Stimulated activated CD4-positive, alpha-beta T cell treated with anti-CD3 and anti-CD28 coated beads, Interleukin-15, amount 100 ng/mL, for 24 hours (primary cell): ENCODE data around the gene KCNB1.
A peak's percentile ranks its signal among the peaks of the same experiment; 100 is the strongest.

ENCODE experiments used
- DNase-seq: peaks from one replicate; pipeline ENCODE4 v3.0.0-alpha.2; 2020

KCNB1 gene

DNA sequence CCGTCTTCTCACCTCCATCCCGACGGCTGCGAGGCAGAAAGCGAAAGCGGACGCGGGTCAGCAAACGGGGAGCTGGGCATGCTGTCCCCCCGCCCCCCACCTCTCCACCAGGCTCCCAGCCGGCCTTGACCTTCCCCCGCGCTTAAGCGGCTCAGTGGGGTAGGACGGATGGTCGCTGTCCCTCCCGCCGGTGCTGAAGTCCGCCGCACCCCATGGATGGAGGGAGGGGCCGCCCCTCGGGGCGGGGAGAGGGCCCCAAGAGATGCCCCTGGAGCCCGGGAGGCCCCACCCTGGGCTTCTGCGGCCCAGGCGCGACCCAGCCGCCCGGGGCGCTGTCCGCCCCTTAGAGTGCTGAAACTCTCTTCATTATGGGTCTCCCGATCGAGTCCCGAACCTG lies at the start of gene KCNB1:
KCNB1 (minus strand) TSS at position 48 of the 397 bp plus-strand sequence. CDS start 188 bp downstream, outside the sequence.
- peak; percentile 49 for DNase-seq

DNA sequence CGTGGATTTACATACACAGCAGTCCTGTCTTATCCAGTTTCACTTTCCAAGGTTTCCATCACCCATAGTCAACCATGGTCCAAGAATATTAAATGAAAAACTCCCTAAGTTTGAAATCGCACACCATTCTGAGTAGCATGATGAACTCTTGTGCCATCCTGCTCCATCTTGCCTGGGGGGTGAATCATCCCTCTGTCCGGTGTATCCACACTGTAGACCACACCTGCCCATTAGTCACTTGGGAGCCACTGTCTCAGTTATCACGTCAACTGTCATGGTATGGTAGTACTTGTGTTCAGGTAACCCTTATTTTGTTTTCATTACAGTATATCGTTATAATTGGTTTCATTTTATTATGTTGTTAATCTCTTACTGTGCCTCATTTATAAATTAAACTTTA lies 47.0 kb upstream of the KCNB1 start:
- DNase-seq, result no peak

DNA sequence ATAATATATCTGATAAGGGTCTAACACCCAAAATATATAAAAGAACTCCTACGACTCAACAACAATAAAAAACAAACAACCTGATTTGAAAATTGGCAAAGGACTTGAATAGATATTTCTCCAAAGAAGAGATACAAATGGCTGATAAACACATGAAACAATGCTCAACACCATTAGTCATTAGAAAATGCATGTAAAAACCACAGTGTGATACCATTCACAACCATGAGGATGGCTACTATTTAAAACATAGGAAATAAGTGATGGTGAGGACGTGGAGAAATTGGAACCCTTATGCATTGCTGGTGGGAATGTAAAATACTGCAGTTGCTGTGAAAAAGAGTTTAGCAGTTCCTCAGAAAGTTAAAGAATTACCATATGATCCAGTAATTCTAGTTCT lies 44.1 kb upstream of the KCNB1 start:
- DNase-seq, result no peak

DNA sequence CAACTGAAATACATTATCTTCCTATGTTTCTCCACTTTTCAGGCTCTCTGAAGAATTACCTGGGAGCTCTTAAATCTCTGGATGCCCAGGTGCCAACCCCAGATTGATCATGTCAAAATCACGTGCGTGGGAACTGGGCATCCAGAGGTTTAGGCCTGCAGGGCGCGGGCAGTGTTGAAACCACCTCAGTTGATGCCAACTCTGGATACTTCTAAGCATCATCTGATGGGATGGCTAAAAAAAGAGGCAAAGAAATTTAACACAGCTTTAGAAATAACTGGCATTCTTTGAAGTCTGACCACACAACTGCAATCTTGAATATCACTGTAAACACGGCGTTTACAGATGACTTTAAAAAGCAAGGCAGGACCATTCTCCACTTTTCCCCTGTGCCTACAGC lies 43.6 kb upstream of the KCNB1 start:
- DNase-seq, result no peak

DNA sequence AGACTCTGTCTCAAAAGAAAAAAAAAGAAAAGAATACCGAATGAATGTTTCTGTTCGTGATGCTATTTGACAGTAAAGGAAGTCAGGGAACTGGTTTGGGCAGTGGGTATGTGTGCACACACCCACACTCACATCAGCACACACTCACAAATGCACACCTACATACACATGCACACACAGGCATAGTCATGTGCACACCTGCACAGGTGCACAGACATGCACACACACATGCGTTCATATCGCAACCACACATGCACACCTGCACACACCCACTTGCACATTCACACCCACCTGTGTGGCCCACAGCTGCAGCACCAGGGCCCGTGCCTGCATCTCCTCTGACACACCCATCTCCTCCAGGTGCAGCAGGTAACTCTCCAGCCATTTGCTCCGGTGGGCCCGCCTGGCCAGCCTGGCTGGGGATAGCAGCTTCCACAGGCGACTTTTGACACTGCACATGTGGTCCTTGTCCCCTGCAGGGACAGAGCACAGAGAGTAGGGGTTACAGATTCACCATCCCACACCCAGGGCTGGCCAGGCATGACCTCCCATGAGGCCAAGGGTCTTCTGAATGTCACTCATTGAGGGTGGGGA lies 41.4 kb upstream of the KCNB1 start:
- no peak for DNase-seq

DNA sequence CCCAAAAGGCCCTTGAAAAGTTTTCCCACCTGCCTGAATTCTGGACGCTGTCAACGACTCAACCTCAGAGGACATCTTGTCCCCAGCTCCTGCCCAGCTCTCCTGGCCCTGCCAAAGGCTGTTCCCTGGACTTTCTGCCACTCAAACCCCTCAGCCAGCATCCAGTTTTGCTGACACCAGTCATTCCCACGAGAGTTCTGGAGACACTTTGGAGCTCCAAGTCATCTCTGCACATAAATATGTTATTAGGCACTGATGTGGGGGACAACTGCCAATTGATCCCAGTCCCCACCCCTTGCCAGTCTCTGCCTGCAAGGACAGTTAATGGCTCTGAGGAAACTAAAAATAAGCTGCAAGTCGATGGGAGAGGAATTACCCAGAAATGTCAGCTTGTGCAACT lies 38.9 kb upstream of the KCNB1 start:
- no peak for DNase-seq

DNA sequence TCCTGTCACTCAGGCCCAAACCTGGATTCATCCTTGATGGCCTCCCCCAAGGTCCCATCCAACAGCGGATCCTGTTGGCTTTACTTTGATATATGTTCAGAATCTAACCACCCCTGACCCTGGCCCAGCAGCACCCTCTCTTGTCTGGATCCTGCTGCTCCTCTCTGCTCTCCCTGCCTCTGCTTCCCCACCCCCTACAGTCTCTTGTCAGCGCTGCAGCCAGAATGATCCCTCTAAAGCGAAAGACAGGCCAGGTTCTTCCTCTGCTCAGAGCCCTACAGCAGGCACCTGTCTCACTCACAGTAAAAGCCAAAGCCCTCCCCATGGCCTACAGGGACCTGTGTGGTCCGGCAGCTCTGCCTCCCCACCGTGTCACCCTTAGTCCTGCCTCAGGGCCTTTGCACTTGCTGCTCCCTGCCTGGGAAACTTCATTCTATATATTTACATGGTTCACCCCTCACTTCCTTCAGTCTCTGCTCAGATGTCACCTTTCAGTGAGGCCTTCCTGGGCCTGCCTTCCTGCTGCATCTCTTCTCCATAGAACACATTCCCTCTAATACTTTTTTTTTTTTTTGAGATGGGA lies 37.4 kb upstream of the KCNB1 start:
- DNase-seq, result no peak

DNA sequence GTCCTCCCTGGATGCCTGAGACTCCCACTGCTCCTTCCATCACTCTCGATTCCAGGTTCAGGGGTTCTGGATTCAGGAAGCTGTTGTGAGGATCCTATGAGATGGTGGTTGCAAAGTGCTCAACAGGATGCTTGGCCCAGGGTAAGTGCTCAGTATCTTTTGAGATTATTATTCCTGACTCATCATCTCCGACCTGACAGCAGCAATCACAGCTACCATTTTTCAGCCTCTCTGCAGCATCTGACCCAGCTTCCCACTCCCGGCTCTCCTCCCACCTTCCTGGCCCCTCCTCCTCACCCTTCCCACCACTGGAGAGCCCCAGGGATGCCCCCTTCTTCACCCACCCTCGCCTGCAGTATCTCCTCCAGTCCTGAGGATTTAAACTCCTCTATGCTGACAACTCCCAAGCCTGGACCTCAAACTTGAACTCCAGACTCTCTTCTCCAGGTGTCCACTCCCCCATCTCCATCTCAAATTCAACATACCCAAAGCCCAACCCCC lies 36.8 kb upstream of the KCNB1 start:
- DNase-seq, result no peak

DNA sequence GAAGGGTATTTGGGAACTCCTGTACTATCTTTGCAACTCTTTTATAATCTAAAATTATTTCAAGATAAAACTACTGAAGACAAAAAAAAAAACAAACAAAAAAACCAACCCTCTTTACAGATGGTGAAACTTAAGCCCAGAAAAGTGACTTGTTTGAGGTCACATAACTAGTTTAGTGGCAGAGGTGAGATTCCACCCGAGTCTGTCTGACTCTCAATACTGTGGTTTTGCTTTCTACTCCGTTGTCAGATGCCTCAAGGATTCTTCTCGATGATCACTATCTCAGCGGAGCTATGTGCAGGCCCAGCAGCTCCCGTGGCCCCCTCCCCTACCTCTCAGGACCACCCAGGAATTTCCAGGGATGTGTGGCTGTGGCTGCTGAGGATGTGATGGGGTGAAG lies 36.1 kb upstream of the KCNB1 start:
- no peak for DNase-seq

DNA sequence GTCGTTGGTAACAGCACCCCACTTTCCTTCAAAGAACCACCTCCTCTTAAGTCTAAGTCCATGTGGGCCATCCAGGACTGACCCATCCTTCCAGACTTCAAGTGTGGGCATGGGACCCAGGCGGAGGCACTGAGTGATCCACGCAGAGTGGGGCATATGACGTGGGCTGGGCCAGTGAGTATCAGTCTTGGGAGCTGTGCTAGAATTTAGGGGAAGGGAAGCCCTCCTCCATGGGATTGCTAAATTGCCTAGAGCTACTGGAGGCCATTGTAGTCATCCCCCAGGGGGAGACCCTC lies 35.3 kb upstream of the KCNB1 start:
- no peak for DNase-seq

DNA sequence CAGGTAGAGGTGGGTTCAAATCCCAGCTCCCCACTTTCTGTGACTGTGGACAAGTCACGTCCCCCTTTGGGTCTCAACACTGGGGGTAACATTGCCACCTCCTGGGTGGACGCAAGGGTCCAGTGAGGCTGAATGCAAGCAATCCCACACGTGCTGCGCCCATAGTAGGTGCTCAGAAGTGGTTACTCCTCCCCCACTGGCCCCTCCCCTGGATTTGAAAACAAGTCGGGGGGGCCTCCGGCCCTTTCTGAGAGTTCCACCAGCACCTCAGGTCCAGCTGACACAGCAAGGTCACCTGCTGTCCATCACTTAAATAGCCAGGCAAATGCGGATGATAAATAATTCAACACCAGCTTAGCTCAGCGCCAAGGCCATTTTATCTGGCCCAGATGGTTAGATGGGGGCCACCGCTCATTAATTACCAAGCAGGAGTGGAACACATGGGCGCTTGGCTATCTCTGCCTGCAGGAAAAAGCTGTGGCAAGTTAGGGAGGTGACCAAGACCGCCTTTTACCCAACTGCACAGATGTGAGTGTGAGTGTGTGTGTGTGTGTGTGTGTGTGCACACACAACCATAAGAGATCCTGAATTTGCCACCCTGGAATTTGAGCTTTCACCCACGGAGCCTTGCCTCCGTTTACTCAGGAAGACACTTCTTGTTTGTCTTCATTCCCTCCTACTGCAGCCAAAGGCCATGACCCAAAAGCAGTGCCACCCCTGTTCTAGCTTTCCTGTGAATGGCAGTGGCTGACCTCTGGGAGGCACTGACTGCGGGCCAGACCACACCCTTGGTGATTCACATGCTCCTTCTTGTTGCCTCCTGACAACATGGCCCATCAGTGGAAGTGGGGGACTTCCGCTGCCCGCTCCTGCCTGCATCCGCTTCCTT lies 34.7 kb upstream of the KCNB1 start:
- DNase-seq, result no peak

DNA sequence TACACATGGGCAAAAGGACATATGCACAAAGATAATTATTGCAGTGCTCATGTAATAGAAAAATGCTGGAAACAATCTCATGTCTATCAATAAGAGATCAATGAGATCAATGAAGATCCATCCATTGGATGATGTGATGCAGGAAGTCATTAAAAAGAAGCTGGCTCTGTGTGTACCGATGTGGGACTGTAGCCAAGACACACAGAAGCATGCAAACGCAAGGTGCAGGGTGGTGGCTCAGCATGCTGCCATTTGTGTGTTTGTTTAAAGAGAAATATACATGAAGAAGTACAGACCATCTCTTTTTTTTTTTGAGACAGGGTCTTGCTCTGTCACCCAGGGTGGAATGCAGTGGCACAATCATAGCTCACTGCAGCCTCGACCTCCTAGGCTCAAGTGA lies 33.1 kb upstream of the KCNB1 start:
- DNase-seq, result no peak

DNA sequence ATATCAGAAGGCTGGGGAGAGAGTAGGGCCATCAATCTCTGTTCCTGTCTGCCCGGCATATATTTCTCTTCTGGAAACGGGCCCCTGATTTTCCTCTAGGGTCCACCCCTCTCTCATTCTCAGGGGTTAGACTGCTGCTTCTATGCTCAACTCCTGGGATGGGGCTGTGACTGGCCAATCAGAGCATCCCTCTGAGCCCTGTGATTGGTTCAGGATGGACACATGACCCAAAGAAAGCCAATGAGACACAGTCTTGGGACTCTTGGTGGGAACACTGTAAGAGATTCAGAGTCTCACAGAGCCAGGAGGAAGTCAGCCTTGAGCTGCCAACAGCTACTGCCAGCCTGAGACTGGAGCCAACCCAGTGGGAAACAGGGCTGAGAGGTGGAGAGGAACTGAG lies 31.0 kb upstream of the KCNB1 start:
- DNase-seq, result no peak

DNA sequence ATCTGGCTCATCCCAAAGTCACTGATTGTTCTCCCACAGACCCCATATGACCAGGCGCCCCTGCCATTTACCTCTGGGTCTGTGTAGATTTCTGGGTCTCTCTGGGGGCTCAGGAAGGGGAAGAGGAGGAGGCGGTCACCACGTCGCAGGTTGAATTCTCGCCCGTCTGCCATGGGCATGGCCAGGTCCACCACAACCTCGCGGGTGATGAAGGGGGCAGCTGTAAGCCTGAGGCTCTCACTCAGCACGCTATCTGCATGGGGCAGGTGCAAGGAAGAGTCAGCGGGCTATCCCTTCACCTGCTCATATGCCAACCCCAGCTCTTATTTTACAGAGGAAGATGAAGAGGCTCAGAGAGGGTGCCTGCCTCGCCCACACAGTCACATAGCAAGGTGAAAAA lies 30.5 kb upstream of the KCNB1 start:
- DNase-seq, result no peak

DNA sequence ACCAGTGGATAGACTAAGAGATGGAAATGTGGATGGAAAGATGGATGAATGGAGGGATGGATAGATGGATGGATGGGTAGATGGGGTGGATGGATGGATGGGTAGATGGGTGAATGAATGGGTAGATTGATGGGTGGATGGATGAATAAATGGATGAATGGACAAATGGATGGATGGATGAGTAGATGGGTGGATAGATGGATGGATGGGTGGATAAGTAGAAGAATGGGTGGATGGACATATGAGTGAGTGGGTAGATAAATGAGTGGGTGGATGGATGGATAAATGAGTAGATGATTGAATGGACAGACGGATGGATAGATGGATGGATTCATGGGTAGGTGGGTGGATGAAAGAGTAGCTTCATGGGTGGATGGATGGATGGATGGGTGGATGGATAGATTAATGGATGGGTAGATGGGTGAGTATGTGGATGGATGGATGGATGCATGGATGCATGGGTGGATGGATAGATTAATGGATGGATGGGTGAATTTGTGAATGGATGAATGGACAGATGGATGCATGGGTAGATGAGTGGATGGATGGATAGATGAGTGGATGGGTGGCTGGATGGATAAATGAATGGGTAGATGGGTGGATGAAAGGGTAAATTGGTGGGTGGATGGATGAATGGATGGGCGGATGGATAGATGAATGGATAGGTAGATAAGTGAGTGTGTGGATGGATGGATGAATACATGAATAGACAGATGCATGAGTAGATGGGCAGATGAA lies 29.5 kb upstream of the KCNB1 start:
- no peak for DNase-seq

DNA sequence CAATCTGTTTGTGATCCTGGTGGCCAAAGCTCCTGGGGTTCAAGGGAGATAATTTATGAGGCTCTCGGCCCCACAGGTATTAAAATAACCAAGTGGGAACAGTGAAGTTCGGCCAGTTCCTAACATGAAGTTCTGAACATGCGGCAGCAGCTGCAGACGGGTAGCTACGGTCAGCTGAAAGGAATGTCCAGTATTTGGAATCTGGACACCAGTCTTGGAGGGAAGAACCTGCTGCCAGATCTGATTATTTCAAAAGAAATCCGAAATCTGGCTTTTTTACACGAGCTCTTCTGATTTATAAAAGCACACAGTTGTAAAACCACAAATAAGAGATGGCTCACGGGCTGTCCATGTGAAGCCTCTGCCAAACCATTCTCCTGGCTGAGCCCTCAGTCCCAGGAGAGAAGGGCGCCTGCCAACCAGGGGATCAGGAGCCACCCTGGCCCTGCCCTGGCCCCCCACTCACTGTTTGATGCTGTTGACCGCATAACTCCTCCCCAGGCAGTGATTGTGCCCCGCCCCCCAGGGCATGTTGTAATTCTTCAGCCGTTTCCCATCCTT lies 28.2 kb upstream of the KCNB1 start:
- no peak for DNase-seq

DNA sequence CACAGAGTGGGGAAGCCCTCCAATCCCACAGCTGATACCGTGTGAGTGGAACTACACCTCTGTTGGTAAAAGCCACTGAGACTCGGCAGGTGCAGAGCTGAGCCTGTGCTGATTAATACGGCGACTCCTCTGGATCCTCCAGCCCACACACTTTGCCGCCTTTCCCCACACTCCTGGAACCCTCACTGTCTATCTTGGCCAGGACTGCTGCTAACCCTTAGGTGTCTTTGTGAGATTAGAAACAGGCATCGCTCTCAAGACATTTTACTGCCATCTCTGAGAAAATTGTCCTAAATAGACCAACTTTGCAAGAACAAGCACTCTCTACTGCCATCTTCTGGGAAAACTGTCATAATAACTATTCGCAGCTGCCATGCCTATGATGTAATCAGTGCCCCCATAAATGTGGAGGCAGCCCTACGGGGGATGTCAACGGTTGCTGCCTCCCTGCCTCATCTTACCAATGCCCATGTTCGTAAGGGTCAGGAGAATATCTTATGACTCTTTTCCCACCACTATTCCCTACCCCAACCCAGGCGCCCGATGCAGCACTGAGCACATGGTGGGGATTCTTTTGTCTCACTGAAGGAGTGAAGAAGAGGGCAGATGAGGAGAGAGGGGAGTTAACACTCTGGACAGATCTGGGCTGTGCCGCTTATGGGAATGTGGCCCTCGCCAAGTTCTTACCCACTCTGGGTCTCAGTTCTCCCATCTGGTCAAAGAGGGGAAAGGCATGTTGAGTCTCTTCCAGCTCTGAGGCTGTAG lies 26.1 kb upstream of the KCNB1 start:
- DNase-seq, result peak; percentile 11

DNA sequence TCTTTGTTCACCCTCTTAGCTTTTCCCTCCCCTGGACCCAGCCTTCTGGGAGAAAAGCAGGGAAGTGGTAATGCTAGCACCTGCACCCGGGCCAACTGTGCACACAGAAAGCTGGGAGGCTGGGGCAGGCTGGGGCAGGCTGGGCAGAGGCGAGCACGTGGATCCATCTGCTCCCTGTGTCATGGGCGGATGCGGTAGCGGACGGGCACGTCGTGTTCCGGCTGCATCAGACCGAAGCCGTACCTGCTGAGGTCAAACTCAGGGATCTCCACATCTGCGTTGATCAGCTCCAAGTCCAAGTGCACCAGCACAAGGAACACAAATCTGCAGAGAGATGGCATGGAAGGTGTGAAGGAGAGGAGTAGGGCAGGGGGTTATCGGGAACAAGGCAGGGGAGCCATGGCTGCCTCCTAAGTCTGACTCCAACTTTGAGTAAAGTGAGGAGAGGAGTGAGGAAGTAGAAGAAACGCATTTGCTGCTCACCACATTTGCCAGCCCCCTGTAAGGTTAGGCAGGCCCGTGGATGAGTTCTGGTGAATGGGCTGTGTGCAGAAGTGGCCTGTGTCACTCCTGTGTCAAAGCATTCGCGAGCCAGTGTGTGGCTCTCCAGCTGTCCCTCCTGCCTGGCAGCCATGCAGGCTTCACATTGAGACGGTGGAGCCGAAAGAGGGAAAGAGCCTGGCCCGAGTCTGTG lies 25.4 kb upstream of the KCNB1 start:
- no peak for DNase-seq

DNA sequence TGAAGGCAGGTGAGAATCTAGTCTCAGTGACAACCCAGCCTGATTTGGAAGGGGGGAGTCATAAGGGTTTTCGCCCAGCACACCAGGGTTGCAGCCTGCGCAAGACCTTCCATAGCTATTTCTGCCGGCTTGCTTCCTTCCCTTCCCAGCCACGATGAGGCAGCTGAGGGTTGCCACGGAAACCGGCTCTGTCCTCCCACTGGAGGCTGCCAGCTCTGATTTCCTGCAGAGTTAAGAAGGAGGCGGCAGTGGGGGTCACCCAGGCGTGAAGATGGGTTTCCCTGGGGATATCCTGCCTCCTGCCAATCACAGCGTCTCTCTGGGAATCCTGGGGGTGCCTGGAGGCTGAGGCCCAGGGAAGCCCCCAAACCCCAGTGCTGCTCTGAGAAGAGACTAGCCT lies 23.1 kb upstream of the KCNB1 start:
- DNase-seq, result no peak

DNA sequence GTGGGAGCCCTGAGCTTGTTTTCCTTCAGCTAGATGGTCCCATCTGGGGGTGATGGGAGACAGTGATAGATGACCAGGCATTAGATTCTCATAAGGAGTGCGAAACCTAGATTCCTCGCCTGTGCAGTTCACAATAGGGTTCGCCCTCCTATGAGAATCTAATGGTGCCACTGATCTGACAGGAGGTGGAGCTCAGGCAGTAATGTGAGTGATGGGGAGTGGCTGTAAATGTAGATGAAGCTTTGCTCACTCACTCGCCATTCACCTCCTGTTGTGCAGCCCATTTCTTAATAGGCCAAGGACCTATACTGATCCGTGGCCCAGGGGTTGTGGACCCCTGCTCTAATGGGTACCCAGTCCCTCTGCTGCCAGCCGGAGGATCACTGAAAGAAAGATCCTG lies 20.7 kb upstream of the KCNB1 start:
- no peak for DNase-seq

DNA sequence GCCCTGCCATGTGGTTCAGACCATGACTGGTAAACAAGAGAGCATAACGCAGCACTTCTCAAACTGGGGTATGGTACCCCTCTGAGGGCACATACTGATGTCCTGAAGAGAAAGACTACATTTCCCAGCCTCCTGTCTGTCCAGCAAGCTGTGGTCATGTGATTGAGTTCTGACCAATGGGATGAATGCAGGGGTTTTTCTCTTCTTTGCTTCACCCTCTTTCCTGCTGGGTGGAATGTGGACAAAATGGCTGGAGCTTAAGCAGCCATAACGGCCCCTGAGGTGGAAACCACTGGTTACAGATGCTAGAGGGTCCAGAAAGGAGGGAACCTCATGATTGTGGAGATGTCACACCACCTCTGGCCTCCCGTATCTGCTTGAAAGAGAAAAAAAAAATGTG lies 19.4 kb upstream of the KCNB1 start:
- no peak for DNase-seq

DNA sequence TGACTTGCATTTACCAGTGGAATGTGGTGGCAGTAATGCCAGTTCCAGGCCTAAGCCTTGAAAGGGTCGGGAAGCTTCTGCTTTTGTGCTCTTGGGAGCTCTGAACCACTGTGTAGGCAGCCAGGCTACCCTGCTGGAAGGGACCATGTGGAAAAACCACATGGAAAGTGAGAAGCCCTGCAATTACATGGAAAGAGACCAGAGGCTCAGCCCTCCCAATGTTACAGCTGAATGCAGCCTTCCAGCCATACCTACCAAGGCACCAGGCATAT lies 14.9 kb upstream of the KCNB1 start:
- DNase-seq, result no peak
